Effector memory CD4-positive, alpha-beta T cell (primary cell): ENCODE data around the gene MILR1.

Experiments
- DNase-seq, 3 donors: peaks; one replicate each; pipeline ENCODE4 v3.0.0-alpha.2; 2020
- H3K27ac ChIP-seq: 2 replicates; pipeline ENCODE4 v1.7.0; 2013; ENCODE audit warnings: mild to moderate bottlenecking, low read length, moderate library complexity; ENCODE audit not compliant: insufficient read depth, poor library complexity, severe bottlenecking
- H3K27me3 ChIP-seq: replicated peaks from 2 replicates; pipeline ENCODE4 v1.7.0; 2013; ENCODE audit warnings: mild to moderate bottlenecking, low read length; ENCODE audit not compliant: insufficient read depth, control insufficient read depth, poor library complexity, severe bottlenecking
- H3K36me3 ChIP-seq: 2 replicates; pipeline ENCODE4 v1.7.0; 2013; ENCODE audit warnings: mild to moderate bottlenecking, low read length, moderate library complexity; ENCODE audit not compliant: control insufficient read depth, insufficient read depth
- H3K4me1 ChIP-seq: 2 replicates; pipeline ENCODE4 v1.7.0; 2013; ENCODE audit warnings: low read length, mild to moderate bottlenecking; ENCODE audit not compliant: control insufficient read depth, insufficient read depth, poor library complexity, severe bottlenecking
- H3K4me3 ChIP-seq: 2 replicates; pipeline ENCODE4 v1.7.0; 2013; ENCODE audit warnings: low read length, low read depth, mild to moderate bottlenecking; ENCODE audit not compliant: insufficient read depth, poor library complexity, severe bottlenecking
- H3K9me3 ChIP-seq: 2 replicates; pipeline ENCODE4 v1.7.0; 2013; ENCODE audit warnings: mild to moderate bottlenecking, low read length, moderate library complexity; ENCODE audit not compliant: control insufficient read depth

Gene MILR1

DNA sequence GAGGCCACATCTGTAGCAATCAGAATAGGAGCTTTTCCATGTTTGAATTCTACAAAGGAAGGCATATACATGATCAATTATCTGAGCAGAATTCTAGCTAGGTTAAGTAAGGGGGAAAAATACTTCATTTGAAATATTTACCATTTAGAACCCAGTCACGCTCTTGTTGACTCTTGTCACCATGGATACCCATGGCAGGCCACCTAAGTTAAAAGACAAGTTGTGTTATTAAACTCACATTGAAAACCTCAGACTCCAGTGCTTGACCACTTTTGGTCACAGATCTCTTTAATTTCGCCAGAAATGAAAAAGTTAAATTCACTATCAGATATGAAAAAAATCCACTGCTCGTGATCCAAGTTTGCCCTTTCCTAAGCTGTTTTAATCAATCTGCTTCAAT lies 53.1 kb downstream of the MILR1 start:
- peaks cover 32% of the 10 kb centered on the region for H3K4me1 ChIP-seq
- no peak overlapping the region for H3K4me3 ChIP-seq
- H3K27ac ChIP-seq = peak overlapping the region; percentile 31
- no peaks in the 10 kb centered on the region for H3K9me3 ChIP-seq
- no peak for DNase-seq
- H3K27me3 ChIP-seq = no peaks in the 10 kb centered on the region
- peaks cover 77% of the 10 kb centered on the region for H3K36me3 ChIP-seq

DNA sequence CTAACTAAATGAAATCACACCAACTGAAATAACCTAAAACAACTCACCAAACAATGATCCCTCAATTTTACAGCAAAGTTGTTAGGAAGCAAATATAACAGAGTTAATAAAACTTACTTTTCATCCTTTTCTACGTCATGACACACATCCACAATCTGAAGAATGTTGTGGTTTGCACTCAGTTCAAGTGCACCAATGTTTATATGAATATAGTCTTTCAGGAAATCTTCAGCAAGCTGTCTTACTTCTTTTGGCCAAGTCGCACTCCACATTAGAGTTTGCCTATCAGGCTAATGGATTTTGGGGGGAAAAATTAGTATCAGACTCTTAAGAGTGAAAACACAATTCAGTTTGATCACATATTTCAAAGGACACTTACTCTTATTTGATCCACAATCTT lies 53.9 kb downstream of the MILR1 start:
- H3K4me3 ChIP-seq = no peak overlapping the region
- peaks cover 27% of the 10 kb centered on the region for H3K4me1 ChIP-seq
- DNase-seq = no peak
- no peak overlapping the region for H3K27ac ChIP-seq
- no peaks in the 10 kb centered on the region for H3K9me3 ChIP-seq
- peaks cover 77% of the 10 kb centered on the region for H3K36me3 ChIP-seq
- H3K27me3 ChIP-seq = no peaks in the 10 kb centered on the region

DNA sequence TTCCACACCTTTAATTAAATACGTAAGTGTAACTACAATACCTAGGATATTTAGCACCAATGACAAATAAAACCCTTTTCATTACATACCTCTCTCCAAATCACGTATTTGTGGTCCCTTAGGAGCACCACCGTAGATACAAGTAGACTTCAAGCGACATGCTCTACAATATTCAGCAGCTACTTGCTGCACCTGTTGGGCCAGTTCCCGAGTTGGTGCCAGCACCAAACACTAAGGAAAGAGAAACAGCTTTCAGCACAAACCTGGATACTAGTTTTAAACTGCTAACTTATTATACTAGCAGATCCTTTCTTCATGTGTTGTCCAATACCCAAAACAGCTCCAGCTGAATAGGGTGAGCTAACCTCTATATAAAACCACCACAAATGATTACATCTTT lies 54.4 kb downstream of the MILR1 start:
- H3K27me3 ChIP-seq = no peaks in the 10 kb centered on the region
- DNase-seq = no peak
- peaks cover 28% of the 10 kb centered on the region for H3K4me1 ChIP-seq
- H3K4me3 ChIP-seq = peak overlapping the region; percentile 8
- no peaks in the 10 kb centered on the region for H3K9me3 ChIP-seq
- peak overlapping the region; percentile 32 for H3K27ac ChIP-seq
- H3K36me3 ChIP-seq = peaks cover 72% of the 10 kb centered on the region

DNA sequence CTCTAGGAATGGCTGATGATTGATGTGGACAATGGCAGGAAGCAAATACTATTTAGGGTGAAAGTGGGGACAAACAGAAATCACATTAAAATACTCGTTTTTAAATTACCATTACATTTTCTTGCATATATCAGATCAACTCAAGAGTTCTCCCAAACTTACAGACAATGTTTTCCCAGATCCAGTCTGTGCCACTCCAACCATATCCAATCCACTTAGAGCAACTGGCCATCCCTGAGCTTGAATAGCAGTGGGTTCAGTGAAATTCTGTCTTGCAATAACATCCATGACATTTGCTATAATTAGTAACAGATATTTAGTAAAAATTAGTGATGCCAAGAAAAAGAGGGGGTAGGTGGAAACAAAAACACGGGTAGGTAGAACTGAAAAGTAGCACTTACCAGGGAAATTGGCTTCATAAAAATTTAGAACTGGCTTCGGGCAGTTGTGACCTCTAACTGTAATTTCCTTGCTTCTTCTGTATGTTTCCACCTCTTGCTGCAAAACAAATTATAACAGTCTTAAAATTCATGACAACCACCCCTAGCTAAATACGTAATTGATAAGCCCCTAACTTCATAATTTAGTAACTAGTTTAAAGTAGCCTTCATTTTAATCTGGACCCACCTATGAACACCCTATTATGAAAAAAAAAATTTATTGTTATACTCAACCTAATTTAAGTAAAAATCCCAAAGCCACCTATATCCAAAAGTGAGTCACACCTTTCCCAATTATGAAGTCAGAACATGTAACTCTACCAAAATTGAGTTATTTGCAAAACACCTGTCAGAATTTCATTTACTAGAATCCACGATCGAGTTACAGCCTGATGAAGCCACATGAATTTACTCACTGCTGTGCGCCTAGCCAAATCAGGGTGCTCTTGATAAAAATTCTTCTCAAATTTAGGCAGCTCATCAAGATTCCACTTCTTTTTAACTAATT lies 55.2 kb downstream of the MILR1 start:
- H3K36me3 ChIP-seq = peaks cover 65% of the 10 kb centered on the region
- no peaks in the 10 kb centered on the region for H3K9me3 ChIP-seq
- peak overlapping the region; percentile 98 for H3K27ac ChIP-seq
- peaks cover 33% of the 10 kb centered on the region for H3K4me1 ChIP-seq
- H3K27me3 ChIP-seq = no peaks in the 10 kb centered on the region
- H3K4me3 ChIP-seq = peak overlapping the region; percentile 95
- no peak for DNase-seq

DNA sequence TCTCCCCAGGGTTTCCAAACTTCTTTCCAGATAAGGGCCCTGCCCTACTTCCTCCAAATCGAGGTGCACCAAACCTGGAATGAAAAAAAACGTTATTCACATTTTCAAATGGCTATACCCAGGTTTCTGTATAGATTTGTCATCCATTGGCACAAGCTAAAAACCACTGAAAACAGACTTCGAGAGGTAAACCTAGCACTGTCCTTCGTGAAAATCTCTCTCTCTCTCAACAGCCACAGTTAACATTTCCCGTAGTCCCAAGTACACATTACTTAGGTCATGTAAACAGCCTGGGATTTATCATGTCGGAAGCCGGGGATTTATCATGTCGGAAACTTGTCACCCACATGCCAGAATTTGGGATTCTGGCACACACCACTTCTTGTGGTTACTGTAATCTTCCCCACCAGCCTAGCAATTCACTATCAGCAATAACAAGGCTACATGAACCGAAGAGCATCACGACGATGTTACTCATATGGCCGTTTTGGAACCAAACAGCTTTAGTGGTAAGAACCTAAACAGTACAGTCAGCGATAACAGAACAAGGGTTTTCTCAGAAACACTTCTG lies 55.9 kb downstream of the MILR1 start:
- Histone ChIP-seq H3K27ac (peak overlapping the region; percentile 98), H3K9me3 (no peaks in the 10 kb centered on the region), H3K4me1 (peaks cover 34% of the 10 kb centered on the region), H3K36me3 (peaks cover 59% of the 10 kb centered on the region), H3K27me3 (no peaks in the 10 kb centered on the region), H3K4me3 (peak overlapping the region; percentile 95)
- no peak for DNase-seq

DNA sequence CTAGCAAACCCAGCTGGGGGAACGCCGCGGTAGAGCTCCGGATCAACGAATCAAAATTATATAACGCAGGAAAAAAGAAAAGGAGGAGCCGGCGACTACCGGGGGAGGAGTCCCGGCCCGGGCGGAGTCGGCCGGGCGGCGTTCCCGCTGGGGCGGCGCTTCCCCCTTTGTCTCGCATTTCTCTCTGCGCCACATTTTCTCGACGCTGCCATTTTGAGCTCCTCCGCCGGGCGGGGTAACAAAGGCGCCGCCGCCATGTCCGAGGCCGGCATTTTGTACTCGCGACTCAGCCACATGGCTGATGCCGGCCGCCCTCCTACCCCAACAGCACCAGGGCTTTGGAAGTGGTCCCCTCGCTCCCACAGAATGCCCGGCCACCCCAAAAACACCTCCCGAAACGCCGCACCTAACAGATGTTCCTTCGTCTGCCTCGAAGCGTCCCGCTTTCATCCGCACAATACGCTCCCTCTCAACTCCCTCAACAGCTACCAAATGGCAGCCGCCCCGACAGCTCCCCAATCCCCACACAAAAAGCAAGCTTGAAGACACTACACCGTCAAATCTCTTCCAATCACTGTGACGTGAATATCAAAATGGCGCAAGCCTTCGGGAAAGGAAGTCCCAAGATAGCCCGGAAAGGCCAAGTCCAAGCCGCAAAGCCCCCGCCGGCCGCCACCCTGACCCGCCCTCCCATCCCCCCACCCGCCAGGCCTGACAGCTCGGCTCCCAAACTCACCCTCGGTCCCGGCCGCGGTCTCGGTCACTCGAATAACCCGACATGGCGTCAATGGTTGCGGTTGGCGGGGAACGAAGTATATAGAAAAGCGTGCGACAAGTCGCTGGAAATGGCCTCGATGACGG lies 56.7 kb downstream of the MILR1 start:
- Histone ChIP-seq H3K4me3 (peak overlapping the region; percentile 95), H3K4me1 (peaks cover 34% of the 10 kb centered on the region), H3K27ac (peak overlapping the region; percentile 98), H3K36me3 (peaks cover 59% of the 10 kb centered on the region), H3K9me3 (no peaks in the 10 kb centered on the region), H3K27me3 (no peaks in the 10 kb centered on the region)
- DNase-seq = peak; percentile 70 to 79 (median 71)

DNA sequence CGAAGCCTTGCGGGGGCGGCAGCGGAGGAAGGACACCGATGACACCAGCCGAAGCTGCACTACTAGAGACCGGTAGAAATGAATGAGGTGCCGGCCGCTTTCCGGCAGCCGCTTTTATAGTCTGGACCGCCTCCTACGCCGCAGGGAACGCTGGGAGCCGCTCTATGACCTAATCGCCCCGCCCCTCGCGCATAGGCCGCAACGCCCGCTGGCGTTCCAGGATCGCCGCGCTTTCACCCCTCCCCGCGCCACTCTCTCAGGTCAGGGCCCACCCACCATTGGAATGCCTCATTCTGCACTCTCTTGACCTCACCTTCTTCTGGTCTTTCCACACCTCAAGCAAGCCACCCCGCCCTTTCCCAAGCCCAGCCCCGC lies 57.3 kb downstream of the MILR1 start, which contains the start of gene DDX5:
TSS of gene DDX5 (minus strand) at position 89 of the 375 bp plus-strand sequence. CDS start 170 bp downstream, outside the sequence.
- Histone ChIP-seq H3K27ac (peak within 1 kb of the TSS; percentile 98), H3K27me3 (no peaks in the 10 kb centered on the region), H3K36me3 (peaks cover 54% of the 10 kb centered on the region), H3K4me3 (peak within 1 kb of the TSS; percentile 95), H3K9me3 (no peaks in the 10 kb centered on the region), H3K4me1 (peaks cover 34% of the 10 kb centered on the region)
- DNase-seq = peak; percentile 95 to 97 (median 95)

DNA sequence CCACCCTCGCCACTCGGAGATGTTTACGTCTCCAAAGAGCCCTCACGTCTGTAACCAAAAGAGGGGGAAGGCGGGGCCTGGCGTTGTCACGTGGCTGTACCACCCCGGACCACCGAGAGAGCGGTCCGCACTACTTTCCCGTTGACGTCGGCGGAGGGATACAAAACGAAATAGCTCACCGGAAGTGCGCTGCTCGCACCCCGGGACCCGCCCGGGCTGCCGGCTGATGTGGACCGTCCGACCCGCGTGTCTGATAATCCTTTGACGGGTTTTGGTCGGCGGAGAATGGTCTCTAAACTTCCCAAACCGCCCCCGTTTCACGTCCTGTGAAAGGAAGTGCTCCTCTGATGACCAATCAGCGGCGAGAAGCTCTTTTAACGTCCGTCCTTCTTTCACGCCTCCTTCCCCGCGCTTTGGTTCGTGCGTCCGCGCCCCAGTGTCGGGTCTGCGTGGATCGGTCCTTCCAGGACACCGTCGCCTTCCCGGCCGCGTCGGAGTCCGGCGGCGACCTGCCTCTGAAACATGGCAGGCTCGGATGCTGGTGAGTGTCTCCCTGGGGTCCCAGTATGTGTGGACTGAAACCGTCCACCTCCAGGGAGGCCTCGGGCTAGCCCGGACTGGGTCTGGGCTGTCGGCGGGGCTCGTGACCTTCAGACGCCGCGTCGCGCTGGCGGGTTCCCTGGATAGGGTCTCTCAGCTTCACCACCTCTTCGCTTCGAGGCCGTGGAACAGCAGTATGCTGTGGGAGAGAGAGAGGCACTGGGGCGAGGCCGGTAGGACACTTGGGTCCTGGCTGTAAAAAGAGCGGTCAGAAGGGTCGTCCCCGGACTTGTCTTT lies 57.9 kb downstream of the MILR1 start, which contains the start of gene CEP95:
TSS of gene CEP95 (plus strand) at position 402 of the 837 bp plus-strand sequence. CDS start at position 523, 121 bp downstream.
- Histone ChIP-seq H3K4me3 (peak within 1 kb of the TSS; percentile 95), H3K36me3 (peaks cover 50% of the 10 kb centered on the region), H3K27ac (peak within 1 kb of the TSS; percentile 98), H3K27me3 (no peaks in the 10 kb centered on the region), H3K4me1 (peaks cover 34% of the 10 kb centered on the region), H3K9me3 (no peaks in the 10 kb centered on the region)
- DNase-seq = peak; percentile 92 to 93 (median 93)

DNA sequence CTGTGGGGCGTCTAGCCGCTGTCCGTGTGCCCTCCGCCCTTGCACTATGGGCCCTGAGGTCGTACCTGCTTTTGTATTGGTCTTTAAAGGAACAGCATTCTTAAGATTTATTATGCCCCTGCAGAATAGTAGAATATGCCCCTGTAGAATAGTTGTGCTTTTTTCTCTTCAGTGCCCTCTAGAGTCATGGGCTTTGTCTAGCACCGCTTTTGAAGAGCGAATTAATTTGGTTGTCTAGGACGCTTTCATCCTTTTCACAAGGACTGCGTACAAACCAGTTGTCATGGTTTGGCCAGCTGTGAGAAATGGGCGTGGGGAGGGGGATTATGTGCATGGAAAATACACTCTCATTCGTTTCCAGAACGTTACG lies 58.5 kb downstream of the MILR1 start:
- H3K27ac ChIP-seq = peak overlapping the region; percentile 98
- H3K36me3 ChIP-seq = peaks cover 48% of the 10 kb centered on the region
- H3K4me1 ChIP-seq = peaks cover 32% of the 10 kb centered on the region
- no peak for DNase-seq
- H3K27me3 ChIP-seq = no peaks in the 10 kb centered on the region
- peak overlapping the region; percentile 95 for H3K4me3 ChIP-seq
- H3K9me3 ChIP-seq = no peaks in the 10 kb centered on the region
